Measurements from ENCODE around the gene KCNJ10. TPM values are rescaled to one million over a fixed set of nuclear protein-coding genes. Genes with fewer than 3 reads are reported as not detected.

KCNJ10 gene
- total RNA-seq, 6 experiments from 2014 or later: 0.23 to 3.1 (median 0.31) TPM; not detected in 1

DNA sequence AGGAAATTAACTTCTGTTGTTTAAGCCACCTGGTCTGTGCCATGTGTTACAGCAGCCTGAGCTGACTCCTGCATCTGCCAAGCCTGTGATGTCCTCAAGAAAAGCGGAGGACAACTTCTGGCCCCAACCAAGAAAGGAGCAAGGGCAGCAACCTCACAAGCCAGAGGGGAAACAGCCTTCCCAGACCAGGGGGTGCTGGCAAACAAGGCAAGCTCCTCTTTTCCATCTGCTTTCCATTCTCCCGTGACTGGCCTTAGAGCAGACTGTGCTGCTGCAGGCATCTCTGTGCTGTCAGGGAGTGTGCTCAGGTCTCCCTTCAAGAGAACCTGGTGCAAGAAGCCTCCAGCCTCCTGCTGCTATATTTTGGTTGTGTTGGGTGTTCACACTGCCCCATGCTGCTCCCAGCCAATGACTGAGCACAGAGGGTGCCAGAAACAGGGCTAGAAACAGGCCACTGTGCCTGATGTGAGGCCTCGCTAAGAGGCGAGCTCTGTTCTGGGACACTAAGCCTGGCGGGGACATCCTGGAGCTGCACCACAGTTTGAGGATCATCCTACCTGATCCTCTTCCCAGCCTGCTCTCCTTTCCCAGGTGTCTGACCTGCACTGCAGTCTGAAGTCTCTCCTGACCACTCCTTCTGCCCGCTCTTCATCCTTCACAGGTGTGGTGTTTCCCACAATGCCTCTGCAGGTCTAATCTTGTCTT, 88.5 kb downstream of the KCNJ10 start:
- WGBS (ENCODE audit: insufficient coverage, low coverage, low lambda C conversion rate, missing lambda C conversion rate): 100% methylated on average over 2 of the region's 6 CpGs
- no peaks in the 10 kb centered on the region for H3K27me3 ChIP-seq
- H3K4me1 ChIP-seq: peaks cover 0 to 5% (median under 1%) of the 10 kb centered on the region in 4 donors
- H3K9me3 ChIP-seq: no peaks in the 10 kb centered on the region
- intact Hi-C loops (cut with DNase I): no loop called here
- ATAC-seq: no peak
- TF ChIP-seq POLR2A (IDR thresholded peaks at IDR 0.05): no peak
- TF ChIP-seq, protein P1, sequence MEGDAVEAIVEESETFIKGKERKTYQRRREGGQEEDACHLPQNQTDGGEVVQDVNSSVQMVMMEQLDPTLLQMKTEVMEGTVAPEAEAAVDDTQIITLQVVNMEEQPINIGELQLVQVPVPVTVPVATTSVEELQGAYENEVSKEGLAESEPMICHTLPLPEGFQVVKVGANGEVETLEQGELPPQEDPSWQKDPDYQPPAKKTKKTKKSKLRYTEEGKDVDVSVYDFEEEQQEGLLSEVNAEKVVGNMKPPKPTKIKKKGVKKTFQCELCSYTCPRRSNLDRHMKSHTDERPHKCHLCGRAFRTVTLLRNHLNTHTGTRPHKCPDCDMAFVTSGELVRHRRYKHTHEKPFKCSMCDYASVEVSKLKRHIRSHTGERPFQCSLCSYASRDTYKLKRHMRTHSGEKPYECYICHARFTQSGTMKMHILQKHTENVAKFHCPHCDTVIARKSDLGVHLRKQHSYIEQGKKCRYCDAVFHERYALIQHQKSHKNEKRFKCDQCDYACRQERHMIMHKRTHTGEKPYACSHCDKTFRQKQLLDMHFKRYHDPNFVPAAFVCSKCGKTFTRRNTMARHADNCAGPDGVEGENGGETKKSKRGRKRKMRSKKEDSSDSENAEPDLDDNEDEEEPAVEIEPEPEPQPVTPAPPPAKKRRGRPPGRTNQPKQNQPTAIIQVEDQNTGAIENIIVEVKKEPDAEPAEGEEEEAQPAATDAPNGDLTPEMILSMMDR (IDR thresholded peaks at IDR 0.05): no peak
- H3K36me3 ChIP-seq: no peaks in the 10 kb centered on the region
- DNase-seq: no peak
- H3K27ac ChIP-seq: no peak overlapping the region
- H3K4me3 ChIP-seq: no peak overlapping the region

DNA sequence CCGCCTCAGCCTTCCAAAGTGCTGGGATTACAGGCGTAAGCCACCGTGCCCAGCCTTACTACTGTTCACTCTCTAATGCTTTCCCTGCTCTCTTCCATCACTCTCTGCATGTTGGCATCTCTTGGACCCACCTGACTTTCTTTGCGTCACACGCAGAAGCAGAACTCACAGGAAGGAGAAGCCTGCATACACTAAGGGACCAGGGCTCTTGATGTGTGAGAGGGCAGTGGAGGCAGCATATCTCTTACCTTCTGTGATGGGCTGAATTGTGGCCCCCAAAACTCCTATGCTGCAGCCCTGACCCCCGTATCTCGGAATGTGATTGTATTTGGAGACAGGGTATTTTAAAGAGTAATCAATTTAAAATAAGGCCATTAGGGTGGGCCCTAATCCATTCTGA, 89.2 kb downstream of the KCNJ10 start:
- intact Hi-C loops (cut with DNase I): no loop called here
- no peak overlapping the region for H3K27ac ChIP-seq
- no peaks in the 10 kb centered on the region for H3K9me3 ChIP-seq
- TF ChIP-seq, protein P1 (IDR thresholded peaks at IDR 0.05): no peak
- TF ChIP-seq POLR2A (IDR thresholded peaks at IDR 0.05): no peak
- 96% methylated on average over 4 of the region's 7 CpGs for WGBS (ENCODE audit: insufficient coverage, low coverage, low lambda C conversion rate, missing lambda C conversion rate)
- no peak for DNase-seq
- H3K4me1 ChIP-seq: peaks cover 0 to 3% (median under 1%) of the 10 kb centered on the region in 4 donors
- ATAC-seq: no peak
- H3K27me3 ChIP-seq: no peaks in the 10 kb centered on the region
- H3K36me3 ChIP-seq: no peaks in the 10 kb centered on the region
- H3K4me3 ChIP-seq: no peak overlapping the region

DNA sequence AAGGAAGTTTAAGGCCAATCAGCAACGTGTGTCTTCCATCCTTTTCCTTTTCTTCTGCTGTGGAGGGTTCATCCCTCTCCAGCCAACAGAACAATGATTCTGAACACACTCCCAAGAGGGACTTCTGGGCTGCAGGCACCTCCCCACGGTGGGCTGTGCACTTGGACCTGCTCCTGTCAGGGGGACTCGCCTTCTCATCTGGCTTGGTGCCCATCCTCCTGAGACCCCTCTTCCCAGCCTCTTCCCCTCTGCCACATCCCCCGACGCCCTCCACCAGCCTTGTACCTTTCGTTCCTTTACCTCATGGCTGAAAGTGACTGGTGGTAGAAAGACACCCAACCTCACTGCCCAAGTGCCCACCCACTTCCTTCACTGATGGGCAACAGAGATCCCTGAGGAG, 89.9 kb downstream of the KCNJ10 start:
- intact Hi-C loops (cut with DNase I): no loop called here
- TF ChIP-seq POLR2A (IDR thresholded peaks at IDR 0.05): no peak
- TF ChIP-seq, protein P1 (IDR thresholded peaks at IDR 0.05): no peak
- Histone ChIP-seq H3K27me3 (no peaks in the 10 kb centered on the region), H3K4me1 (peaks cover 0 to 3% (median 0%) of the 10 kb centered on the region in 4 donors), H3K4me3 (no peak overlapping the region), H3K36me3 (no peaks in the 10 kb centered on the region), H3K27ac (no peak overlapping the region), H3K9me3 (no peaks in the 10 kb centered on the region)
- ATAC-seq (no peak), DNase-seq (no peak)
- 62% methylated on average over 4 of the region's 6 CpGs for WGBS (ENCODE audit: insufficient coverage, low coverage, low lambda C conversion rate, missing lambda C conversion rate)

DNA sequence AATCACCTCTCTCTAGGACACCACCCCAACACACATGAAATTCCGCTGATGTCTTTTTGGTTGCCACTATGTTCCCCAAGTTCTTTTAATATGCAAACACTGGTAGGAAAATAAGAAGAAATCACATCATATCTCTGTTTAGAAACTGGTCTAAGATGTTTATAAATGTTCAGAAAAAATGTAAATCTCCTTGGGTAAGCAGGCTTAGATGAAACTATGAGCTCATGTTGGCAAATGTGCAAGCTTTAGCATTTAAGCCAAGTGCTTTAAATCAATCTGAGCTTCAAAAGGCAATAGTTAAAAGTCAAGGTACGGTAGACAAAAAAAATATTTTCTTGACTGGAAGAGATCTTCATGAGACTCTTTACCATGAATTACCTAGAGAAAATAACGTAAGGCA, 90.7 kb downstream of the KCNJ10 start:
- Histone ChIP-seq H3K36me3 (no peaks in the 10 kb centered on the region), H3K9me3 (no peaks in the 10 kb centered on the region), H3K27ac (no peak overlapping the region), H3K4me3 (no peak overlapping the region), H3K27me3 (no peaks in the 10 kb centered on the region), H3K4me1 (peaks cover 0 to 3% (median 0%) of the 10 kb centered on the region in 4 donors)
- TF ChIP-seq, protein P1 (IDR thresholded peaks at IDR 0.05): no peak
- TF ChIP-seq POLR2A (IDR thresholded peaks at IDR 0.05): no peak
- intact Hi-C loops (cut with DNase I): no loop called here
- ATAC-seq: no peak
- 81% methylated on average over 3 of the region's 3 CpGs for WGBS (ENCODE audit: insufficient coverage, low coverage, low lambda C conversion rate, missing lambda C conversion rate)
- DNase-seq: no peak

All from right lobe of liver (tissue), 6 donors.